ENCODE data around the gene NUBP1.

NUBP1 gene

DNA sequence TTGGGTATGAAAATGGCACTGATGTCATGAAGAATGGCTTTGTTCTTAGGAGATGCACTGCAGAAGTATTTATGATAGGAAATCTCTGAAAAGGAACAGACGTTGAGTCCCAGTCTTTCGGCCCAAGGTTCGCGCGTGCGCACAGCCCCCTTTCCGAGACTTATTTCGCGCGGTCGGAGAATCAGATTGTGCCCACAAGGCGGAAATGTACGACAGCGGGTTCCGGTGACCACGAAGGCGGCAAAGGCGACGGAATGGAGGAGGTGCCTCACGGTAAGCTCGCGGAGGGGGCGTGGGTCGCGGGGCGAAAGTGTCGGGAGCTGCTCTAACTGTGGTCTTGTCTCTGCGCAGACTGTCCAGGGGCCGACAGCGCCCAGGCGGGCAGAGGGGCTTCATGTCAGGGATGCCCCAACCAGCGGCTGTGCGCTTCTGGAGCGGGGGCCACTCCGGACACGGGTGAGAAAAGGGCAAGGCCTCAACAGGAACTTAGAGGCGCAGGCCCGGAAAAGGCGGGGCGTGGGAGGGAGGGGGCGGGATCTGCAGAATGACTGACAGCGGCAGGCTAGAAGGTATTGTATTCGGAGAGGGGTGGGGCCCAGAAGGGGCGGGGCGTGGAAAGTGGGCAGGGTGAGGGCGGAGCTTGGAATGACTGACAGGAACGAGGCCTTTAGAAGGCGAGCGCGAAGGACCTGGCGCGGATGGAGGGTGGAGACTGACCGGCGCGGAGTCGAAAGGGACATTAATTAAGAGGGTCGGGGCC lies at the start of gene NUBP1:
Gene NUBP1 (plus strand): TSS at position 233 of the 760 bp plus-strand sequence. CDS start 22 bp downstream, at position 255.
- H3K27ac ChIP-seq (ENCODE audit: low read depth, low read length), result peak within 1 kb of the TSS; percentile 76

DNA sequence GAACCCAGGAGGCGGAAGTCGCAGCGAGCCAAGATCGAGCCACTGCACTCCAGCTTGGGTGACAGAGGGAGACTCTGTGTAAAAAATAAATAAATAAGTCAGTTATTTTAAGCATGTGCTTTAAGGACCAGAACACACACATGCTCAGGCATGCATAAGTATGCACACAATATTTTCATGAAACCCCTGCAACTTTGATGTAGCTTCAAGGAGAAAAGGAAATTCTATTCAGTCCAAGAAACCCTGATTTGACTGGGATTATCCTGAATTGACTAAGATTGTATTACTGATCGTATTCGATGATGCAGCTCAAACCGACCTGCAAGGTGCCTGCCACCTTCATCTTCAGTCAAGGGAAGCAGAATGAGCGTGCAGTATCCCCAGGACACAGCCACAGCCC lies 49.8 kb upstream of the NUBP1 start:
- H3K9ac ChIP-seq (ENCODE audit: low read length), result no peak overlapping the region
- H3K27ac ChIP-seq (ENCODE audit: low read depth, low read length), result no peak overlapping the region
- no peaks in the 10 kb centered on the region for H3K36me3 ChIP-seq (ENCODE audit: control insufficient read depth, insufficient read depth, low read length)
- no peak overlapping the region for H3K4me3 ChIP-seq (ENCODE audit: low read depth, low read length)
- H3K4me1 ChIP-seq (ENCODE audit: control insufficient read depth, insufficient read depth, low read length), result no peaks in the 10 kb centered on the region
- no peaks in the 10 kb centered on the region for H3K27me3 ChIP-seq (ENCODE audit: control insufficient read depth, insufficient read depth, low read length)
- H3K9me3 ChIP-seq (ENCODE audit: control insufficient read depth, insufficient read depth, low read depth, low read length), result no peaks in the 10 kb centered on the region

More for the DNA sequence above, at the start of gene NUBP1:
- Histone ChIP-seq H3K4me3 (ENCODE audit: low read depth, low read length) (peak within 1 kb of the TSS; percentile 90), H3K4me1 (ENCODE audit: control insufficient read depth, insufficient read depth, low read length) (no peaks in the 10 kb centered on the region), H3K27me3 (ENCODE audit: control insufficient read depth, insufficient read depth, low read length) (no peaks in the 10 kb centered on the region), H3K9ac (ENCODE audit: low read length) (peak within 1 kb of the TSS; percentile 91), H3K9me3 (ENCODE audit: control insufficient read depth, insufficient read depth, low read depth, low read length) (no peaks in the 10 kb centered on the region), H3K36me3 (ENCODE audit: control insufficient read depth, insufficient read depth, low read length) (peaks cover 8% of the 10 kb centered on the region; the same call in 1 of the 2 replicates)

DNA sequence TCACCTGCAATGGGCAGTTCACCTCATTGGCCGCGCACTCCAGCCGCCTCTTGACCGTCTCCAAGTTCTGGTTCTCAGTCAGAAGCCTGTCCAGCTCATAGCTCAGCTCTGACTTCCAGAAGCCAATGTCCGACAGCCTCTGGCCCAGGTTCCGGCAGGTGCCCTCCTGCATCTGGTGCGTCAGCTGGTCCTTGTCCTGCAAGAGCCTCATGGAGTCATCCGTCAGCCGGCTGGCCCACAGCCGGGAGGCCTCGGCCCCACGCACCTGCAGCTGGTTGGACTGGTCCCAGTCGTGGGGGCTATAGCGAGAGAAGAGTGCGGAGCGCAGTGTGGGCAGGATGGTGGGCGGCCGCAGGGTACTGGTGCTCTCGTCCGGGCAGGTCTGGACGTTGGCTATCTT lies 49.3 kb upstream of the NUBP1 start:
- no peaks in the 10 kb centered on the region for H3K9me3 ChIP-seq (ENCODE audit: control insufficient read depth, insufficient read depth, low read depth, low read length)
- no peaks in the 10 kb centered on the region for H3K27me3 ChIP-seq (ENCODE audit: control insufficient read depth, insufficient read depth, low read length)
- no peak overlapping the region for H3K9ac ChIP-seq (ENCODE audit: low read length)
- no peaks in the 10 kb centered on the region for H3K4me1 ChIP-seq (ENCODE audit: control insufficient read depth, insufficient read depth, low read length)
- no peaks in the 10 kb centered on the region for H3K36me3 ChIP-seq (ENCODE audit: control insufficient read depth, insufficient read depth, low read length)
- no peak overlapping the region for H3K27ac ChIP-seq (ENCODE audit: low read depth, low read length)
- H3K4me3 ChIP-seq (ENCODE audit: low read depth, low read length), result no peak overlapping the region

DNA sequence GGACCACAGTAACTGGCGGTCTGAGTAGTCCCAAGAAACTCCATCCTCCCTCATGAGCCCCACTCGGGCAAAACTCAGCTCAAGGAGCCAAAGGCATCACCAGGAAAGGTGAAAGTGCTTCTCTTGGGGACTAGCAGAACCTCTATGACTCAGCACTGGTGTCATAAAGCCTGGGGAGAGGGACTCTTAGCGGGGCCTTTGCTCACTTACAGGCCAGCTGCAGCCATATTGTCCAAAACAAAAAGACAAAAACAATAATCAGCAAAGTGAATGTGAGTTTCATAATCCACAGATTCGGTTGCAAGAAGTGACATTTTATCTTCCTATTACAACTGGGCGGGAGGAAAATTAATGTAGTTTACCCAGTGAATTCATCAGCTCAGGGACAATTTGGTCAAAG lies 48.8 kb upstream of the NUBP1 start, which contains the start of gene TEKT5:
Gene TEKT5 (minus strand): TSS at position 101 of the 400 bp plus-strand sequence. CDS start 57 bp downstream, at position 44.
- H3K27me3 ChIP-seq (ENCODE audit: control insufficient read depth, insufficient read depth, low read length), result no peaks in the 10 kb centered on the region
- no peaks in the 10 kb centered on the region for H3K9me3 ChIP-seq (ENCODE audit: control insufficient read depth, insufficient read depth, low read depth, low read length)
- H3K9ac ChIP-seq (ENCODE audit: low read length), result no peak within 1 kb of the TSS
- H3K4me1 ChIP-seq (ENCODE audit: control insufficient read depth, insufficient read depth, low read length), result no peaks in the 10 kb centered on the region
- no peaks in the 10 kb centered on the region for H3K36me3 ChIP-seq (ENCODE audit: control insufficient read depth, insufficient read depth, low read length)
- no peak within 1 kb of the TSS for H3K27ac ChIP-seq (ENCODE audit: low read depth, low read length)
- no peak within 1 kb of the TSS for H3K4me3 ChIP-seq (ENCODE audit: low read depth, low read length)

DNA sequence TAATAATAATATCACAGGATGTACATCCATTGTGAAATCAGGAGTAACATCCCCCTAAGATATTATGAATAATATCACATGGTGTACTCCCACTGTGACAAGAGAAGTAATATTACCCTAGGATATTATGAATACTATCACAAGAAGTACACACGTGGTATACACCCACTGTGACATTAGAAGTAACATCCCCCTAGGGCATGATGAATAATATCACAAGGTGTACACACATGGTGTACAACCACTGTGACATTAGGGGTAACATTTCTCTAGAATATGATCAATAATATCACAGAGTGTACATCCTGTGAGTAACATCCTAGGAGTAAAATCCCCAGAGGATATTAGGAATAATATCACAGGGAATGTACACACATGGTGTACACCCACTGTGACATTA lies 43.9 kb upstream of the NUBP1 start:
- Histone ChIP-seq H3K27me3 (ENCODE audit: control insufficient read depth, insufficient read depth, low read length) (no peaks in the 10 kb centered on the region), H3K36me3 (ENCODE audit: control insufficient read depth, insufficient read depth, low read length) (no peaks in the 10 kb centered on the region), H3K9ac (ENCODE audit: low read length) (no peak overlapping the region), H3K27ac (ENCODE audit: low read depth, low read length) (no peak overlapping the region), H3K4me3 (ENCODE audit: low read depth, low read length) (no peak overlapping the region), H3K9me3 (ENCODE audit: control insufficient read depth, insufficient read depth, low read depth, low read length) (peaks cover 10% of the 10 kb centered on the region), H3K4me1 (ENCODE audit: control insufficient read depth, insufficient read depth, low read length) (no peaks in the 10 kb centered on the region)

DNA sequence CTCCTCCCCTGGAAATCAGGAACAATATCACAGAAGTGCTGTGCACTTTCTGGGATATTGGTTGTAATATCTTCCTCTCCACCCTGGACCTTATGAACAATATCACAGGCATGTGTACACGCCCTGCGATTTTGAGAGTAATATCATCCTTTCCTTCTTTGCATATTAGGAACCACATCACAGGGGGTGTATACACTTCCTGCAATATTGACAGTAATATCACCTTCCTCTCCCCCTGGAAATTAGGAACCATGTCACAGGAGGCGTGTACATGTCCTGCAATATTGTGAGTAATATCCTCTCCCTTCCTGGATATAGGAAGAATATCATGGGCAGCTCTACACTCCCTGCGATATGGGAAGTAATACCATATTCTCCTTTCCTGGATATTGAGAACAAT lies 34.7 kb upstream of the NUBP1 start:
- Histone ChIP-seq H3K4me1 (ENCODE audit: control insufficient read depth, insufficient read depth, low read length) (no peaks in the 10 kb centered on the region), H3K9me3 (ENCODE audit: control insufficient read depth, insufficient read depth, low read depth, low read length) (peaks cover 5% of the 10 kb centered on the region; the same call in 1 of the 2 replicates), H3K36me3 (ENCODE audit: control insufficient read depth, insufficient read depth, low read length) (no peaks in the 10 kb centered on the region), H3K9ac (ENCODE audit: low read length) (no peak overlapping the region), H3K27ac (ENCODE audit: low read depth, low read length) (no peak overlapping the region), H3K27me3 (ENCODE audit: control insufficient read depth, insufficient read depth, low read length) (peaks cover 15% of the 10 kb centered on the region; the same call in 1 of the 2 replicates), H3K4me3 (ENCODE audit: low read depth, low read length) (no peak overlapping the region)

DNA sequence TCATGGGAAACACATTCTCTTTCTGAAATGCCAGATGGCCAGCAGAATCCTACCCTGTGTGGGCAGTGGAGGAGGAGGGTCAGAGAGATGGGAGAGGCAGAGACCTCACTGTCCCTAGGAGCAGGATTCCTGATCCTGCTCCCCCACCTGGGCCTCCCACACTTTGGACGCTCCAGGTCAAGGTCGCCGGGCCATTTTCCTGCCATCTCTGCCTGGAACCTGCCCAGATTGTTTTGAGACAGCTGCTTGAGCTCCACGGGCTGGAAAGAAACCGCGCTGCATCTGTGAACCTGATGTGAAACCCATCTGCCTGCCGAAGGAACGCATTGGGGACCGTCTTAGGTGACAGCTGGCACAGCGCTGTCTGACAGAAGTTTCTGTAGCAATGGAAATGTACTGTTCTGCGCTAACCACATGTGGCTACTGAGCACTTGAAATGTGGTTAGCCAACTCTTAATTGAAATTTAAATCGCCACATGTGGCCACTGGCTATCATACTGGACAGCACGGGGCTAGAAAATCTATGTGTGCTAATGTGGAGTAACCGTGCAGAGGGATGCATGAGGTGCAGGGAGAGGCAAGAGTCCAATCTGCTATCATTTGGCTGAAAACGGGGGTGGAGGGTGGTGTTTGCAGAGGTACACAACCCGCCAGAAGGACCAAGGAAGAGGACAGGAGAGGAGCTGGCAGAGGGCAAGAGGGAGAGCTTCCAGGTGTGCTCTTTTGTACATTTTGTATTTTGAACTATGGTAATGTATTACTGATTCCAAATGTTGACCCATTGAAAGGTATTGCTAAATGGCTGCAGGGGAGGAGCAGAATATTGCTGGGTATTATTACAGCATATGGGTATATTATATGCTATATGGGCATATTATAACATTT lies 15.4 kb upstream of the NUBP1 start:
- Histone ChIP-seq H3K9me3 (ENCODE audit: control insufficient read depth, insufficient read depth, low read depth, low read length) (peaks cover 2% of the 10 kb centered on the region; the same call in 1 of the 2 replicates), H3K27me3 (ENCODE audit: control insufficient read depth, insufficient read depth, low read length) (no peaks in the 10 kb centered on the region), H3K4me1 (ENCODE audit: control insufficient read depth, insufficient read depth, low read length) (peaks cover 5% of the 10 kb centered on the region; the same call in 1 of the 2 replicates), H3K9ac (ENCODE audit: low read length) (no peak overlapping the region), H3K27ac (ENCODE audit: low read depth, low read length) (no peak overlapping the region), H3K4me3 (ENCODE audit: low read depth, low read length) (no peak overlapping the region), H3K36me3 (ENCODE audit: control insufficient read depth, insufficient read depth, low read length) (no peaks in the 10 kb centered on the region)

DNA sequence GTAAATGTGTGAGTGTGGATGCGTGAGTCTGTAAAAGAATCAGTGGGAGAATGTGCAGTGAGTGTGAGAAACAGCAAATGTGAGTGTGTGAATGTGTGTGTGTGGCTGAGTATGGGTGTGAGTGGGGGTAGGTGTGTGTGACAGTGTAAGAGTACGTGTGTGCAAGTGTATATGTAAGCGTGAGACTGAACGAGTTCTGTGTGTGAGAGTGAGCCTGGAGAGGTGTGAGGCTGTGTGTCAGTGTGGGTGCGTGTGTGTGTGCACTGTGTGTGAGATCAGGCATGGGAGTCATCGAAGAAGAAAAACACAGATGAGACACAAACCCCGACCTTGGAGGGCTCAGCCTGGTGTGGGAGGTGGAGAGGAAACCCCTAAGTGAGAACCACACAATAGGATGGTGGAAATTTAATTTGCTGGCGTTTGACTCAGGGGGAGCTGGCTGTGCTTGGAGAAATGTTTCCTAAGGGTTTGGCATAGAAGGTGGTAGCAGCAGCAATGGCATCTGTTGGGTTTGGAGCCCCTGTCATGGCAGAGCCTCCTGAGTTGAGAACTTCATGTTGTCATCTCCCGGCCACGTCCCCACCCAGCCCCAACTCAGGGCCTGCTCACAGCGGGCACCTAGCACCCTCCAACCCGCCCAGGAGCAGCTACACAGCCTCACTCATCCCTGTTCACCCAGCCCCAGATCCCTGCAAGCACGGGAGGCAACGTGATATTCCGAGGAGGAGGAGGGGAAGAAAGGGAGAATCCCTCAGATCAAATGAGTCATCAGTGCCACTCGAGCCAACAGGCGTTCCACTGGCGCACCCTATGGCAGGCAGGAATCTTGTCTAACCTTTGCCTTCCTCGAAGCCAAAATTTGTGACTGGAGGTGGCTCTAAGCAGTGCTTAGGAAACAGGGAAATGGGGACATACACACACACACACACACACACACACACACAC lies 14.3 kb upstream of the NUBP1 start:
- no peak overlapping the region for H3K27ac ChIP-seq (ENCODE audit: low read depth, low read length)
- no peaks in the 10 kb centered on the region for H3K27me3 ChIP-seq (ENCODE audit: control insufficient read depth, insufficient read depth, low read length)
- no peak overlapping the region for H3K4me3 ChIP-seq (ENCODE audit: low read depth, low read length)
- H3K4me1 ChIP-seq (ENCODE audit: control insufficient read depth, insufficient read depth, low read length), result peaks cover 5% of the 10 kb centered on the region; the same call in 1 of the 2 replicates
- peaks cover 2% of the 10 kb centered on the region; the same call in 1 of the 2 replicates for H3K9me3 ChIP-seq (ENCODE audit: control insufficient read depth, insufficient read depth, low read depth, low read length)
- H3K9ac ChIP-seq (ENCODE audit: low read length), result no peak overlapping the region
- no peaks in the 10 kb centered on the region for H3K36me3 ChIP-seq (ENCODE audit: control insufficient read depth, insufficient read depth, low read length)

DNA sequence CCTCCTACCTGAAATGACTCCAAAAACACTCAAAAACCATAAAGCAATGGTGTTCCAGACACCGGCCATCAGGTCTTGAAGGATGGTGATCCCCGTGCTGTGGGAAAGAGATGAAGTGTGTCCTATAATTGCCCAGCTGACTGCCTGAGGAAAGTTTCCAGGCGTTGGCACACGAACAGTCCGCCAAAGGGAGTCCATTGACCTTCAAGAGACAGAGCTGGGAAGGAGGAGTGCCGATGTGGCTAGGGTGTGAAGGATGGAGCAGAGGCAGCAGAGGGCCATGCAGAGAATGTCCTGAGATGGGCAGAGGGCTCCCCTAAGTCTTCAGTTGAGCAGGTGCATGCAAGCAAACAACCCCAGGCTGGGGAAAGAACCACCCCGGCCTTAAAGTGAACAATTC lies 11.9 kb upstream of the NUBP1 start:
- H3K27ac ChIP-seq (ENCODE audit: low read depth, low read length), result no peak overlapping the region
- H3K36me3 ChIP-seq (ENCODE audit: control insufficient read depth, insufficient read depth, low read length), result no peaks in the 10 kb centered on the region
- peaks cover 2% of the 10 kb centered on the region; the same call in 1 of the 2 replicates for H3K9me3 ChIP-seq (ENCODE audit: control insufficient read depth, insufficient read depth, low read depth, low read length)
- peaks cover 5% of the 10 kb centered on the region; the same call in 1 of the 2 replicates for H3K4me1 ChIP-seq (ENCODE audit: control insufficient read depth, insufficient read depth, low read length)
- no peak overlapping the region for H3K9ac ChIP-seq (ENCODE audit: low read length)
- H3K27me3 ChIP-seq (ENCODE audit: control insufficient read depth, insufficient read depth, low read length), result no peaks in the 10 kb centered on the region
- H3K4me3 ChIP-seq (ENCODE audit: low read depth, low read length), result no peak overlapping the region

DNA sequence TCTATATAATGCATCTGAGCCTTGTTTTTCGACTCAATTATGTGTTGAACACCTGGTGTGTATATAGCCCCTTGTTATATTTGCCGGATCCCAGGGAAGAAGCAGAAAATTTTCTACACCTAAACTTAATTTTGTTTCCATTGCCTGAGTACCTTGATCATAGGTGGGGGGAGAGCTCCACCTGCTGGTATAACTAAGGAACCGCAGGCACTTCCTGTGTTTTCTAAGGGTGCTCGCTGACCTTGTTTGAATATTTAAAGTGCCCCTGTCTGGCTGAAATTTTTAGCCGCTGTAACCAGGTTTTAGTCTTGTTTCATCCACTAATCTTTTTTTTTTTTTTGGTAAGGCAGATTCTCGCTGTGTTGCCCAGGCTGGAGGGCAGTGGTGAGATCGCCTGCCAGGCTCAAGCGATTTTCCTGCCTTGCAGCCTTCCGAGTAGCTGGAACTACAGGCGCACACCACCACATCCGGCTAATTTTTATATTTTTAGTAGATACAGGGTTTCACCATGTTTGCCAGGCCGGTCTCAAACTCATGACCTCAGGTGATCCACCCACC lies 6.5 kb upstream of the NUBP1 start:
- no peak overlapping the region for H3K27ac ChIP-seq (ENCODE audit: low read depth, low read length)
- H3K9ac ChIP-seq (ENCODE audit: low read length), result no peak overlapping the region
- peaks cover 2% of the 10 kb centered on the region; the same call in 1 of the 2 replicates for H3K9me3 ChIP-seq (ENCODE audit: control insufficient read depth, insufficient read depth, low read depth, low read length)
- no peak overlapping the region for H3K4me3 ChIP-seq (ENCODE audit: low read depth, low read length)
- no peaks in the 10 kb centered on the region for H3K36me3 ChIP-seq (ENCODE audit: control insufficient read depth, insufficient read depth, low read length)
- no peaks in the 10 kb centered on the region for H3K27me3 ChIP-seq (ENCODE audit: control insufficient read depth, insufficient read depth, low read length)
- no peaks in the 10 kb centered on the region for H3K4me1 ChIP-seq (ENCODE audit: control insufficient read depth, insufficient read depth, low read length)
